HG02763 (cell line): ENCODE data around the gene TMEM214.
A peak's percentile ranks its signal among the peaks of the same experiment; 100 is the strongest.
"Not testable (repeated sequence)": the region's sequence is repeated elsewhere in the genome, so short reads cannot be mapped to it uniquely, and the experiment has no call there.

Experiments
- ATAC-seq: cut with Tn5 transposase; IDR thresholded peaks from one replicate; pipeline ENCODE4 v1.9.1; 2021; ENCODE audit warnings: mild to moderate bottlenecking, moderate library complexity; ENCODE audit not compliant: unreplicated experiment

Gene TMEM214

DNA sequence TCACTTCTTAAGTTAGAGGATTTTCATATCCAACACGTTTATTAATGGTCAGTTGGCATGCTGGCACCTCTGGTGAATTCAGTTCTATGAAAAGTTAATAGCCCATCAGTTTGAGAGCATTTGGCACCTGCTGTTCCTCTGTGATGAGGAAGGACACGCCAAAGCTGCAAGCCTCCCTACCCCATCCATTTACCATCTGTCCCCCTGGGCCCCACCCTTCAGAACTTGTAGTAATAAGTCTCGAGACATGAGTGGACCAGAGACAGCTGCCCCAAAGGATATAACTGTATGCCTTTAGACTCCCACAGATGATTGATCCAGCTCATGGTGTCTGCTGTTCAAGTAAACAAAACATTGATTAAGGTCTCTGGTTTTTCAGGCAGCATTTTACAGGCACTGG lies 32.4 kb downstream of the TMEM214 start:
- ATAC-seq: no peak

DNA sequence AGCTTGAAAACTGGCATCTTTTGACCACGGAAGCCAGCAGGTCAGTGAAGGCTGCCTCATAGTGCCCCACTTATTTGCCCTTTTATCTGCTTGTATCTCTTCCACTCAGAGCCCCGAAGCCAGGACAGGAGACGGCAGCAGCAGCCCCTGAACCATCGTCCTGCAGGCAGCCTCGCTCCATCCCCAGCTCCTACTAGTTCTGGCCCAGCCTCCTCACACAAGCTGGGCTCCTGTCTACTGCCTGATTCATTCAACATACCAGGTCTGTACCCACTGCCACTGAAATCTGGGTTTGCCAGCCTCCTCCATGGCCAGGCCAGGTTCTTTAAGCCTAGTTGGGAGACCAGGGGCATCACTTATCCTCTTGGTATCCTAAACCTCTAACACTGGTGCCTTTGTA lies 34.6 kb downstream of the TMEM214 start:
- no peak for ATAC-seq

DNA sequence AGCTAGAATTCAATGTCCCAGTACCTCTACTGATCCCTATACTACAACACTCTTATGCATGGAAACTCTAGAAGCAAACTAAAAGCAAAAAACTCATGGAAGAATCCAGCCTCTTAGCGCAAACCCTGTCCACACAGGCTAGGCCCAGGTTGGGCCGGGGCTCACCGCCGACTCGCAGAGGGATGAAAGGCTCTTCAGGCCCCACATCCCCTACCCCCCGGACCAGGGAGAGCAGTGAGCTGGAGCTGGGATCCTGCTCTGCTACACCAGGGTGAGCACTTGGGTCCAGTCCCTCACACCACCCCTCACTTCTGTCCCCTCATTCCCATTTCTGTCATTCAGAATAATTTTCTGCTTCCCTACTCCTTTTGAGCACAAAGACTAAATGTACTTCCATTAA lies 36.7 kb downstream of the TMEM214 start:
- no peak for ATAC-seq

DNA sequence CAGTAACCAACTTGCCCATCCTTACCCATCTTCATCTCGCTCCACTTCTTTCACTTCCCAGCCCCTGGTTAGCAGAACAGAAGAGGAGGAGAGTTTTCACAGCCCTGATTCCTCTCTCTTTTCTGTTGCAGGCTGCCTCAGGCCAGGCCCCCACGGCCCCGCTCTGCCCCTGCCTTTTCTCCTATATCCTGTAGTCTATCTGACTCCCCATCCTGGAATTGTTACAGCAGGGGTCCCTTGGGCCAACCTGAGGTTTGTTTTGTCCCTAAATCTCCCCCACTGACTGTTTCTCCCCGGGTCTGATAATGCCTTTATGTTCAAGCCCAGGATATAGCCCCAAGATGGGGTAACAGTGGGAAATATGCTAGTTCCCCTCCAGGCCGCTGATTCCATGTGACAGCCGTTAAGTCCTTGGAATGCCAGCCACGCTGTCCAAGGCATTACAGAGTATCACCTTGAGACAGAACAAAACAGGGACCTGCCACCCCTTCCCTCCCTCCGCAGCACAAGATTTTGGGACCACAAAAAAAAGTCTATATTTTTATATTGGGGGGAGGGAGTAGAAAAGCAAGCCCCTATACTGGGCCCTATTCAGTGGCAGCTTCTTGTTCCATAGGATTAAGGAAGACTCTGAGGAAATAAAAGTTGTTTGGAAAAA lies 37.3 kb downstream of the TMEM214 start:
- no peak for ATAC-seq

DNA sequence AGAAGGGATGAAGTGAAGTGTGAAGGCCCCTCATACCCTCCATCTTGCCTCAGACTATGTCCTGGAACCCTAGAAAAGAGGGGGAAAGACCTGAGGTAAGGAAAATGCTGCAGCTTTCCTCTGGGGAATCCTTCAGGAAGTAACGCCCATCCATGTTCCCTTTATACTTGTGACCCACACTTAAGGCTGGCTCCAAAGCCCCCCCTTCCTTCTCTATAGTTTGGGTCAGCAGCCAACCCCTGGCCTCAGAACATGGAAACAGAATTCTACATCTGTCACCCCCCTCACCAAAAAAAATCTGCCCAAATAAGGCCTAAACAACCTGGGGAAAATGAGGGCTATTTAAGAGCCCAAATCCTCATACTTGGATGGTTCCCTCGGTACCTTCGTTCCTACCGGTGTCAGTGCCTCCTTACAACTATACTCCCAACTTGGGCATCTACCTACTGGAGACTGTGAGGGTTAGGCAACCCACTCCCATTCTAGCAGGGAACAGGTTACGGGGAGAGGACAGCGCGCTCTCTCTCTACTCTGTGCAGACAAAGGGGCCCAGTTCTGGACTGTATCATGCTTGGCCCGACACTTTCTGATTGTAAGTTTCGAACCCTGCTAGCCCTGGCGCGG lies 38.0 kb downstream of the TMEM214 start:
- ATAC-seq: no peak

DNA sequence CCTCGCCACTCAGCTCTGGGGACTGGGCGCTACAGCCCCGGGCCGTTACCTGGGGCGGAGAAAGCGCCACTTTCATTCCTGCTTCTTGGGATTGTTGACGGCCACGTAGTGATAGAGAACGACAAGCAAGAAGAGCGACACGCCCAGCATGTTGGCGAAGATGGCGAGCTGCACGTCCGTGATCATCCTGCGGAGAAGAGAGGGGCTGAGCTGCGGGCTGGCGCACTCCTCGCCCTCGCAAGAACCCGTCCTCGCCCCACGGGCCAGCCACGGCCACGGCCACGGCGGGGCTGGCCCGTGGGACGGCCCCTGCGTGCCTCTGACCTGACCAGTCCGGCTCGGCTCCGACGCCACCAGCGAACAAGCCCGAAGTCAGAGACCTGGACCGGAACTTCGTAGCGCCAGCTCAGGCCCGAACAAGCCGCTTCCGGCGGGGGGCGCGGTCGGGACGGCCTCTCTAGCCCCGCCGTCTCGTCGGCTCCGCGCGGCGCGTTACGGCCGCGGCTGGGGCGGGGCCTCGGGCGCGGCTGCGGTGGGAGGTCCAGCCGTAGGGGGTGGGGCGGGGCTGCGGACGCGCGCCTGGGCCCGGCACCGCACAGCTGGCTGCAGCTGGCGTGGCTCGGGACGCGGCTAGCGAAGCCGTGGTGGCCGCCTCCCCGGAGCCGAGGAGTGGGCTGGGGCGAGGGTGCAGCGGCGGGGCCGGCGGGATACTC lies 38.7 kb downstream of the TMEM214 start, which contains the start of gene OST4:
Gene OST4, minus strand, starts transcription at position 378 of the 713 bp plus-strand sequence.
- ATAC-seq: peak; percentile 88

DNA sequence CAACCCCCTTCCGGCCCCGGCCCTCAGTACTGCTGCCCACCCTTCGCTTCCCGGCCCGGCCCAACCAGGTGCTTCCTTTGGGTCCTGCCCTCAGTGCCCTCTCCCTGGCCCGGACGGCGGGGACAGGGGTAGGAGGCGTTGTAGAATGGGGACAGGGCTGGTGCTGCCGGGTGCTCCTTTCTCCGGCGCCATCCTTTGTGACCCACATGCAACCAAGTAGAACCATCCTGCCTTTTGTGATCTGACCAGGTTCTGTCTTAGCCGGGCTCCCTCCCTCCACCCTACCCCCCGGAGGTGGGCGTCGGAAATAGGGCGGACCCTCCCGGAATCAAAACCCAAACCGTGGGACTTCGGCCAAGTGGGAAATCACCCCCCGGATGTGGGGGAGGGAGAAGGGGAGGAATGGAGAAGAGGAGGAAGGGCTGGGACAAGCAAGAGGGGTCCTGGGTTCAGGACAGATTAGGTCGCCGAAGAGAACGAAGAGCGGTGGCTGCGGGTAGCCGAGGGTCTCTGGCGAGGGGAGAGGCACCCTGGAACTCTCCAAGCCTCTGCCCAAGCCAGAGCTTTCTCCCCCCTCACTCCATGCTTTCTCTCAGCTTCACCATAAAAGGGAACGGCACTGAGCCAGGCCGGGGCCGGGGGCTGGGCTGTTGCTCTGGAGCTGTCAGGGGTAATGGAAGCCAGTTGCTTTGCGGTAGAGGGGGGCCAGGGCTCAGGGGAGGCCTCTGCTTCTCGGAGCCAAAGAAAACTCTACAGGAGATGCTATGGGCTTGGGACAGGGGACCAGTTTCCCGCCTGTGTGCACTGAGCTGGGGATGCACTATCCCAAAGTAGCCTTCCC lies 39.4 kb downstream of the TMEM214 start:
- ATAC-seq: peak; percentile 27

DNA sequence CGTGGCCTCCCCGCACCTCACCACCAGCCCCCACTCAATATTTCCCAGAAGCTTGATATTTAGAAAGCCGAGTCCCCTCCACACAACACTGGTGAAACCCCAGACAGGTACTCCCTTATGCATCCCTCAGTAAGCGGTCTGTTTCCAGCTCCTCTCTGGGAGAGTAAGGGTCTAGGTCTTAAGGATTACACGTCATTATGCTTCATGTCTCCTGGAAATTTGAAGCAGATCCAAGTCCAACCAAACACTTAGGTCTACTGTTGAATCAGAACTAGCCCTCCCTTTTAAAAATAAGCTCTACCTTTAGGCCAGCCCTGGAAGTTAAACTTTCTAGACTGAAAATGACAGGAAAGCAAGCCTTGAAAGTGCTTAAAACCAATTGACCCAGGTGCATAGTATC lies 40.2 kb downstream of the TMEM214 start:
- ATAC-seq: no peak

DNA sequence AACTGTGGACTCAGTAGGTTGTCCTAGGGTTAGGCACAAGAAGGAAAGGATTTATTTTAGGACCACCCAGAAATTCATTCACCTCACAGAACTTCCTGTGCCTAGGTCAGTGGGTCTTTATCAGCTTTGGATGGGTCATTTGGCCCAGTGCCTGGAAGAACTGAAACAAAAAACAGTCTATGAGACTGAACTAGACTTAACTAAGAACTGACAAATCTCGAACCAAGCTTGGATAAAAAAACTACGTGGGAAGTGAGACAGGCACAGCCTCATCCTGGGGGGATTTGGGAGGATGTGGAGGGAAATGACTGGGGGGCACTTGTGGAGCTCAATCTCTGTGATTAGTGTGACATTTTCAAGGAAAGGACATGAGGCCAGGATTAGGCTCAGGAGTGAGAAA lies 41.0 kb downstream of the TMEM214 start:
- ATAC-seq: no peak

DNA sequence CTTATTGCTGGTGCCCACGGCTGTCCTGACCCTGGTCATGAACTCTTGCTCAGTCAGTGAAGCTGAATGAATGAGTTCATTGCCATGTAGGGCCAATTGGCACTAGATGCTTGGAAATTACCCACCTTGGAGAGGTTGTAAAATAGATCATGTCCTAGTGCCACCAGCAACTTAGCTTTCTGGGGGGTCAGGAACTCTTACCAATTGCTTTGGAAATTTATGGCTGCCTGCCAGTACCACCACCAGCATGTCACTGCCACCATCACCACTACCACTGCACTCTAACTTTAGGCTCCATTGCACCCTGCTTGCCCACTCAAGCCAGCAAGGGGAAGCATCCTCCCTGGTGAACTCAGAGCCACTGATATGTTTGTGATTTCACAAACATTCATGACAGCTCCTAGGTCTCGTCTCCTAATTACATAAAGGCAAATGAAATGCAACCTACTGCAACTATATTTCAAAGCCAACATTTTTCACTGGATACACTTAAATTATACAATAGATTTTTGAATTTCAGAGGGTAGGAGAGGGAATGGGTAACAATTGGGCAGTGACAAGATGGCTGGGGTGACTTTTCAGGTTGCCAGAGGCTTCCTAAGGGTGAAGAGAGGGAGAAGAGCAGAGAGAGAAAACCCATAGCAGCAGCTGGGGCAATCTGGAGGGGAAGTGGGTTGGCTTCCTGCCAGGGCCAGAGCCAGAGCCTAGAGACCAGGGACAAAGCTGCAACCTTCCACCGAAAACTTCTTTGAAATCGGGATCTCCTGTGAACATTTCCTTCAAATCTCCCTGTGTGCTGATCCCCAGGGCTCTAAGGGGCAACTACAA lies 42.2 kb downstream of the TMEM214 start:
- no peak for ATAC-seq

DNA sequence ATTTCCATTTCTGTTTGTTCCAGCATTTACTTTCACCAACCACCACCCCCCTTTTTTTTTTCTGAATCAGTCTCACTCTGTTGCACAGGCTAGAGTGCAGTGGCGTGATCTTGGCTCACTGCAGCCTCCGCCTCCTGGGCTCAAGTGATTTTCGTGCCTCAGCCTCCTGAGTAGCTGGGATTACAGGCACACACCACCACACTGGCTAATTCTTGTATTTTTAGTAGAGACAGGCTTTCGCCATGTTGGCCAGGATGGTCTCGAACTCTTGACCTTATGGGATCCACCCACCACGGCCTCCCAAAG lies 42.8 kb downstream of the TMEM214 start:
- ATAC-seq: not testable (repeated sequence)

DNA sequence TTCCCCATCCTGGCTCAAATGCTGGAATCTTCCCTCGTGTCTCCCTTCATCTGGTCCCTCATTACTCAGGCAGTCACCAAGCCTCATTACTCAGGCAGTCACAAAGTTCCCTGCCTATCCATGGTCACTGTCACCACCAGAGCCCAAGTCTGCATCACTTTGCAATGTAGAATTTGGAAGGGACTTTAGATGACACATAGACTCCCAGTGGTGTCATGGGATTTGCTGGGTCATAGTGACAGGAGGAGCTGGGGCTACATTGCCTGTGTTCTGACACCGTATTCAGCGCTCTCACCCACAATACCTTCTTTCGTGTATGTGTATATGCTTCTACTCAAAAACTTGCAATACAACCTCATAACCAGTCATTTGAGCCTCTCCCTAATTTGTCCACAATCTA lies 43.6 kb downstream of the TMEM214 start:
- no peak for ATAC-seq

DNA sequence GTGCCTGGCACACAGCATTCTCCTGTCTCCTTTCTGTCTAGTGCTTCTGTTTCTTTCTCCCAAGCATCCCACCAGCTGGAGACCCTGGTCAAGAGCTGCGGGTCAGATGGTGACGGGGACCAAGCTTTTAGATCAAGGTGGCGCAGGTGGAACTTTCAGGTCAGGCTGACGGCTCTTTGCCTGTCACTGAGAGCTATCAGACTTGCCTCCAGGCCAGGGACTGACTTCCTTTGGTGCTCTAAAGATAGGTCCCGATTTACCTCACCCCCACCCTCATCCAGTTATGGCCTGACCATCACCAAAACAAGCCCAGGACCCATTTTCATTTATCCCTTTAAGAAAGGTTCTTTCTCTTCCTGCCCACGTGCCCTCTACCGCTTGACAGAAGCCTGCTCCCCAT lies 44.5 kb downstream of the TMEM214 start:
- no peak for ATAC-seq

DNA sequence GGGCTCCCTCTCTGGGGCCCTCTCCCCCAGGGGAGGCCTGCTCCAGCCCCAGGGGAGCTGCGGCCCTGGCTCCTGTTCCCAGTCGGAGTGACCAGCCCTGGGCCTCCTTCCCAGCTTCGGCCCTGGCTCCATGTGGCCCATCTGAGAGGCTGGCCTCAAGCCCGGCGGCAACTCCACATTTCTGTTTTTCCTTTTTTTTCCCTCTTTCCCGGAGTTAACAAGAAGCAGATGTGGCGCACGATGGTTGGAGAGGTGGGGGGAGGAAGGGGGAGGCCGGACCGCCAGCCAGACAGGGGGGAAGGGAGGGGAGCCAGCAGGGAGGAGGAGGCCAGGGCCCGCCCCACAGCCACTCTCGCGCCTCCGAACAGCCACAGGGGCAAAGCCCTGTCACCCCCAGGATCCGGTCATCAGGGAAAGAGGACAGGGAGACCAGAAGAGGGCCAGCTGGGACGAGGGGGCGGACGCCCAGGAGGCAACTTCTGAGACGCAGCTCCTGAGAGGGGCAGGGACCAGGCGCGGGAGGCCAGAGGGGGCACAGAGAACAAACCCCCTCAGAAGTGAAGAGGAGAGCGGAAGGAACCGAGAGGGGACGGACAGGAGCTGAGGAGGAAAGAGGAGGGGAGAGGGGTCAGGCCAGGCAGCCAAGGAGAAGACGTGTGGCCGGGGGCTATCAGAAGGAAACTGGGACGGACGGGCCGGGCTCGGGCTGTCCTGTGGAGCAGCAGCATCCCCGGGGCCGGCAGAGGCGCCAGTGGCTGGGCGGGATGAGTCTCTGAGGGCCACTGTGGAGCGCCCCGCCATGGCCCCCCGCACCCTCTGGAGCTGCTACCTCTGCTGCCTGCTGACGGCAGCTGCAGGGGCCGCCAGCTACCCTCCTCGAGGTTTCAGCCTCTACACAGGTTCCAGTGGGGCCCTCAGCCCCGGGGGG lies 45.8 kb downstream of the TMEM214 start, which contains the start of gene EMILIN1:
Gene EMILIN1, plus strand, starts transcription at position 349 of the 928 bp plus-strand sequence. Its CDS starts 451 bp downstream, at position 800.
- ATAC-seq: no peak

DNA sequence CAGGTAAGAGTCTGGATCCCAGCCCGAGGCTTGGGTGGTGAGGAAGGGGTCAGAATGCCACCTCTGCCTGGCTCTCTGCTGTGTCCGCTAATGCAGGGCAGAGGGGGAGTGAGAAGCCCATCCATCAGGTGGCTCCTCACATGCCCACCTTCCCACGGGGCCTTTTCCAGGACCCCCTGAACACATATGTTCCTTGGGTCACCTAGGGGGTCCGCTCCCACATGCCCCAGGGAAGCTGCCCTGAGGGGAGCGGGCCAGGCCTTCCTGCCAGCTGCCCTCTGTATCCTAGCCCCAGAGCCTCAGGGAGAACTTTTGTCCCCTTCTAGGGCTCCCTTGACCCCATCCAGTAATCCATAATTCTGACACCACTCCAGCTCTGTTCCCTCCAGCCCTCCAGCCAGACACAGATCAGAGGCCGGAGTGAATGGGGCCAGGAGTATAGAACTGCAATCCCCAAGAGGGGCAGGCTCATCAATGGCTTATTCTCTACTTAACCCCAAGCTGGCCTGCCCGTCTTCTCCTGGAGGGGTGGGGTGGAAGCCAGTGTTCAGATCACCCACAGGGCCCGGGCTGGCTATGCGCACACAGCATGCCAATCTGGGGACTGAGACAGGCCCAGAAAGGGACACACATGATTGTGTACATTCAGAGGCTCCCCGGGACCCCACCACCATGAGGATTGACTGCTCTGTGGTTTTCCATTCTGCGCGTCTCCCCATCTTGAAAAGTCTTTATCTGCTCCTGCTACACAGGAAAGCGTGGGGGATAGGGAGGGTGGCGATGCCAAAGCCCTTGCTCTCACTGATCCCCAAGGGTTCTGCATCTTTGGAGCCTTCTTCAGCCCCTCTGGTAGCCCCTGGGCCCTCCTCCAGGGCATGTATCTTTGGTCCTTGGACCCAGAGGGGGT lies 46.7 kb downstream of the TMEM214 start:
- no peak for ATAC-seq

DNA sequence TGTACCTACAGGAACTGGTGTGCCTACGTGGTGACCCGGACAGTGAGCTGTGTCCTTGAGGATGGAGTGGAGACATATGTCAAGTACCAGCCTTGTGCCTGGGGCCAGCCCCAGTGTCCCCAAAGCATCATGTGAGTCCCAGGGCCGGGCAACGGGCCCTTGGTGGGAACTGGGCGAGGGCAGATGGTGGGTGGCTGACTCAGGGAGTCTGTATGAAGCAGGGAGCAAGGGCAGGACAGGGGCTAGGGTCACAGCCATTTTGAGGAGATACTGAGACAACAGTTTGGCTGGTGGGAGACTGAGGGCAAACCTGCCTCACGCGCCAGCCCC lies 47.3 kb downstream of the TMEM214 start:
- ATAC-seq: no peak

DNA sequence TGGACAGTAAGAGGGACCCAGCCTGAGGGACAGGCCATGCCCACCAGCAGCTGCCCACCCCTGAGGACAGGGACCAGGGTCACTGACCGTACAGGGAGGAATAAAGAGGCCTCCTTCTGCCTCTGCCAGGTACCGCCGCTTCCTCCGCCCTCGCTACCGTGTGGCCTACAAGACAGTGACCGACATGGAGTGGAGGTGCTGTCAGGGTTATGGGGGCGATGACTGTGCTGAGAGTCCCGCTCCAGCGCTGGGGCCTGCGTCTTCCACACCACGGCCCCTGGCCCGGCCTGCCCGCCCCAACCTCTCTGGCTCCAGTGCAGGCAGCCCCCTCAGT lies 47.8 kb downstream of the TMEM214 start:
- ATAC-seq: no peak

DNA sequence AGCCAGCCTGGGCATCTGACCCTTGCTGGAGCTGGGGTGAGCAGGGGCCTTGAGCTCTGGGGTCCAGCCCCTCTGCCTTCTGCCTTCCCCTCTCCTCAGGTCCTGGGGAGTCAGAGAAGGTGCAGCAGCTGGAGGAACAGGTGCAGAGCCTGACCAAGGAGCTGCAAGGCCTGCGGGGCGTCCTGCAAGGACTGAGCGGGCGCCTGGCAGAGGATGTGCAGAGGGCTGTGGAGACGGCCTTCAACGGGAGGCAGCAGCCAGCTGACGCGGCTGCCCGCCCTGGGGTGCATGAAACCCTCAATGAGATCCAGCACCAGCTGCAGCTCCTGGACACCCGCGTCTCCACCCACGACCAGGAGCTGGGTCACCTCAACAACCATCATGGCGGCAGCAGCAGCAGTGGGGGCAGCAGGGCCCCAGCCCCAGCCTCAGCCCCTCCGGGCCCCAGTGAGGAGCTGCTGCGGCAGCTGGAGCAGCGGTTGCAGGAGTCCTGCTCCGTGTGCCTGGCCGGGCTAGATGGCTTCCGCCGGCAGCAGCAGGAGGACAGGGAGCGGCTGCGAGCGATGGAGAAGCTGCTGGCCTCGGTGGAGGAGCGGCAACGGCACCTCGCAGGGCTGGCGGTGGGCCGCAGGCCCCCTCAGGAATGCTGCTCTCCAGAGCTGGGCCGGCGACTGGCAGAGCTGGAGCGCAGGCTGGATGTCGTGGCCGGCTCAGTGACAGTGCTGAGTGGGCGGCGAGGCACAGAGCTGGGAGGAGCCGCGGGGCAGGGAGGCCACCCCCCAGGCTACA lies 49.4 kb downstream of the TMEM214 start:
- ATAC-seq: no peak
